ENCODE measurements around the gene ATP8A1. TPM values are rescaled to one million over a fixed set of nuclear protein-coding genes. Genes with fewer than 3 reads are reported as not detected.

ATP8A1 gene
- total and polyA plus RNA-seq, 2 of the 4 experiments (the other 2 are of a cell fraction): 0.12 to 0.36 TPM

DNA sequence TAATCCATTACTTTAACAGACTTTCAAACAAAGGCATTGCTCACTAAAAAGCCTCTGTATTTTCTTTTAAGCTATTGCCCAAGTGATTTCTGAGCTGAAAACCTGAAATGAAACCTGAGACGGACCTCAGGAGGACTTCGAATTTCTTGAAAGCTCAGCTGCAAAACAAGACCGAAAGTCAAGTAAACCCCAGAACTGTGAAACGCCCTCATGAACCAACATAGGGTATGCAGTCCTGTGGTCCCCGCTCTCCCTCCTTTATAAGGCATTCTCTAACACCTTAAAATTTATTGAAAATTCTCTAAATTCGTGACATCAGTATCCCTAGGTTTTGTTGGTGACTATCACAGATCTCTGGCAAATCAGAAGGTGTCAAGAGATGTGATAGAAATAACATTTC is 167.8 kb downstream of the ATP8A1 start:
- 55% methylated on average over 2 of the region's 6 CpGs; no CpG with 5 or more reads in 1 of the 2 experiments for WGBS, 2 experiments (ENCODE audit: extremely low coverage in 2 of 2, insufficient read length in 1 of 2)
- Histone ChIP-seq H4K8ac (ENCODE audit: low read depth in 2 of 2, low read length in 2 of 2) (no peak overlapping the region), H2BK15ac (ENCODE audit: low read depth, low read length) (no peak overlapping the region), H3K4me3 (ENCODE audit: insufficient read depth, low read depth, low read length) (no peak overlapping the region), H3K27me3 (ENCODE audit: control insufficient read depth, insufficient read depth, low read length) (peaks cover 4% of the 10 kb centered on the region), H2BK5ac (ENCODE audit: low read depth, low read length, poor library complexity, severe bottlenecking) (no peak overlapping the region), H2AK9ac (replicated peaks; ENCODE audit: low read depth, low read length, poor library complexity) (no peak overlapping the region), H4K20me1 (ENCODE audit: insufficient read depth, low read length) (no peaks in the 10 kb centered on the region), H3K27ac (ENCODE audit: insufficient read depth, low read length) (no peak overlapping the region), H2AFZ (replicated peaks; ENCODE audit: low read length, poor library complexity) (no peak overlapping the region), H3K9me1 (ENCODE audit: insufficient read depth, low read length) (no peaks in the 10 kb centered on the region; the same call in 1 of the 2 replicates), H3K9me3 (ENCODE audit: control insufficient read depth, insufficient read depth, low read length) (no peaks in the 10 kb centered on the region), H2BK120ac (ENCODE audit: low read depth, low read length) (no peak overlapping the region), H3K36me3 (ENCODE audit: control insufficient read depth, insufficient read depth, low read length) (no peaks in the 10 kb centered on the region), H3K23ac (ENCODE audit: low read depth, low read length) (no peak overlapping the region), H2BK20ac (ENCODE audit: low read depth, low read length) (no peak overlapping the region), H3K18ac (ENCODE audit: low read depth, low read length) (no peak overlapping the region), H3K4ac (ENCODE audit: low read depth, low read length) (no peak overlapping the region), H3K4me2 (ENCODE audit: low read depth, low read length) (no peak overlapping the region), H3K14ac (replicated peaks; ENCODE audit: low read depth, low read length) (no peak overlapping the region), H4K91ac (ENCODE audit: insufficient read depth, low read depth, low read length) (no peak overlapping the region), H3K79me1 (ENCODE audit: low read depth in 1 of 2, low read length in 2 of 2) (no peaks in the 10 kb centered on the region), H4K5ac (ENCODE audit: low read depth, low read length) (no peak overlapping the region), H2AK5ac (ENCODE audit: low read depth, low read length) (no peak overlapping the region), H3K56ac (ENCODE audit: extremely low read depth, insufficient read depth, low read length) (no peak overlapping the region), H3K4me1 (ENCODE audit: control insufficient read depth, insufficient read depth, low read length) (peaks cover 2% of the 10 kb centered on the region; the same call in 1 of the 2 replicates), H3K9ac (ENCODE audit: low read depth, low read length) (no peak overlapping the region)
- ATAC-seq (ENCODE audit: low read depth): no peak
- intact Hi-C loops (cut with micrococcal nuclease) (loop anchor here (10.0 kb wide), 1 partner anchor 74 kb away; no protein-coding TSS in a partner anchor), in situ Hi-C loops (cut with MboI; ENCODE audit: low sequenced_read_pairs) (no loop called here), dilution Hi-C loops (cut with HindIII; ENCODE audit: low sequenced_read_pairs, unreplicated experiment) (no loop called here)
- ChIA-PET POLR2A (ENCODE audit: unreplicated experiment) (no interaction called here), CTCF (interaction anchor here (1.3 kb wide), 1 partner anchor 29 kb away, joined by 3 read pairs; no protein-coding TSS in a partner anchor)
- no peak for TF ChIP-seq CEBPB (IDR thresholded peaks at IDR 0.05; ENCODE audit: low read depth, low read length)
- TF ChIP-seq POLR2A (IDR thresholded peaks at IDR 0.05; ENCODE audit: low read depth, low read length): no peak
- TF ChIP-seq, protein P1, sequence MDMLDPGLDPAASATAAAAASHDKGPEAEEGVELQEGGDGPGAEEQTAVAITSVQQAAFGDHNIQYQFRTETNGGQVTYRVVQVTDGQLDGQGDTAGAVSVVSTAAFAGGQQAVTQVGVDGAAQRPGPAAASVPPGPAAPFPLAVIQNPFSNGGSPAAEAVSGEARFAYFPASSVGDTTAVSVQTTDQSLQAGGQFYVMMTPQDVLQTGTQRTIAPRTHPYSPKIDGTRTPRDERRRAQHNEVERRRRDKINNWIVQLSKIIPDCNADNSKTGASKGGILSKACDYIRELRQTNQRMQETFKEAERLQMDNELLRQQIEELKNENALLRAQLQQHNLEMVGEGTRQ (IDR thresholded peaks at IDR 0.05; ENCODE audit: low read depth, low read length): no peak
- TF ChIP-seq, protein P2, sequence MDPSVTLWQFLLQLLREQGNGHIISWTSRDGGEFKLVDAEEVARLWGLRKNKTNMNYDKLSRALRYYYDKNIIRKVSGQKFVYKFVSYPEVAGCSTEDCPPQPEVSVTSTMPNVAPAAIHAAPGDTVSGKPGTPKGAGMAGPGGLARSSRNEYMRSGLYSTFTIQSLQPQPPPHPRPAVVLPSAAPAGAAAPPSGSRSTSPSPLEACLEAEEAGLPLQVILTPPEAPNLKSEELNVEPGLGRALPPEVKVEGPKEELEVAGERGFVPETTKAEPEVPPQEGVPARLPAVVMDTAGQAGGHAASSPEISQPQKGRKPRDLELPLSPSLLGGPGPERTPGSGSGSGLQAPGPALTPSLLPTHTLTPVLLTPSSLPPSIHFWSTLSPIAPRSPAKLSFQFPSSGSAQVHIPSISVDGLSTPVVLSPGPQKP (IDR thresholded peaks at IDR 0.05; ENCODE audit: borderline replicate concordance, low read depth, low read length): no peak
- no peak for TF ChIP-seq MXI1 (IDR thresholded peaks at IDR 0.05; ENCODE audit: borderline replicate concordance, low read depth, low read length)
- no peak for TF ChIP-seq MAZ (IDR thresholded peaks at IDR 0.05; ENCODE audit: borderline replicate concordance, low read depth, low read length)
- TF ChIP-seq CHD1 (IDR thresholded peaks at IDR 0.05; ENCODE audit: low read depth, low read length): no peak
- TF ChIP-seq SMC3 (IDR thresholded peaks at IDR 0.05; ENCODE audit: low read depth, low read length): no peak
- no peak for TF ChIP-seq NFE2L2 (IDR thresholded peaks at IDR 0.05; ENCODE audit: low read depth, low read length)
- no peak for TF ChIP-seq RAD21 (IDR thresholded peaks at IDR 0.05; ENCODE audit: low read length)
- TF ChIP-seq RFX5 (IDR thresholded peaks at IDR 0.05; ENCODE audit: low read depth, low read length): no peak
- TF ChIP-seq, protein P3, sequence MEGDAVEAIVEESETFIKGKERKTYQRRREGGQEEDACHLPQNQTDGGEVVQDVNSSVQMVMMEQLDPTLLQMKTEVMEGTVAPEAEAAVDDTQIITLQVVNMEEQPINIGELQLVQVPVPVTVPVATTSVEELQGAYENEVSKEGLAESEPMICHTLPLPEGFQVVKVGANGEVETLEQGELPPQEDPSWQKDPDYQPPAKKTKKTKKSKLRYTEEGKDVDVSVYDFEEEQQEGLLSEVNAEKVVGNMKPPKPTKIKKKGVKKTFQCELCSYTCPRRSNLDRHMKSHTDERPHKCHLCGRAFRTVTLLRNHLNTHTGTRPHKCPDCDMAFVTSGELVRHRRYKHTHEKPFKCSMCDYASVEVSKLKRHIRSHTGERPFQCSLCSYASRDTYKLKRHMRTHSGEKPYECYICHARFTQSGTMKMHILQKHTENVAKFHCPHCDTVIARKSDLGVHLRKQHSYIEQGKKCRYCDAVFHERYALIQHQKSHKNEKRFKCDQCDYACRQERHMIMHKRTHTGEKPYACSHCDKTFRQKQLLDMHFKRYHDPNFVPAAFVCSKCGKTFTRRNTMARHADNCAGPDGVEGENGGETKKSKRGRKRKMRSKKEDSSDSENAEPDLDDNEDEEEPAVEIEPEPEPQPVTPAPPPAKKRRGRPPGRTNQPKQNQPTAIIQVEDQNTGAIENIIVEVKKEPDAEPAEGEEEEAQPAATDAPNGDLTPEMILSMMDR (conservative IDR thresholded peaks at IDR 0.05; ENCODE audit: low read depth, low read length): no peak
- no peak for TF ChIP-seq BHLHE40 (IDR thresholded peaks at IDR 0.05; ENCODE audit: low read depth, low read length)
- BruUV-seq (replicated peaks): no TSS peak
- no peak for DNase-seq

Measured in IMR-90 (cell line).